Osteocyte (in vitro differentiated cells): ENCODE data around the gene PTPRD. TPM values are rescaled to one million over a fixed set of nuclear protein-coding genes. Genes with fewer than 3 reads are reported as not detected.

Experiments used
- DNase-seq: peaks from one replicate; pipeline ENCODE4 v3.0.0; 2021; ENCODE audit warnings: mixed read lengths; ENCODE audit not compliant: unreplicated experiment; ENCODE audit errors: extremely low spot score
- H3K27ac Mint-ChIP-seq: one replicate; pipeline ENCODE4 v1.8.0; 2021; ENCODE audit warnings: mild to moderate bottlenecking, mixed read lengths; ENCODE audit not compliant: unreplicated experiment
- H3K27me3 Mint-ChIP-seq: one replicate; pipeline ENCODE4 v1.8.0; 2021; ENCODE audit warnings: mixed read lengths; ENCODE audit not compliant: unreplicated experiment
- H3K36me3 Mint-ChIP-seq: one replicate; pipeline ENCODE4 v1.8.0; 2021; ENCODE audit warnings: mixed read lengths; ENCODE audit not compliant: unreplicated experiment
- H3K4me1 Mint-ChIP-seq: one replicate; pipeline ENCODE4 v1.8.0; 2021; ENCODE audit warnings: mixed read lengths; ENCODE audit not compliant: unreplicated experiment
- H3K4me3 Mint-ChIP-seq: one replicate; pipeline ENCODE4 v1.8.0; 2021; ENCODE audit warnings: mild to moderate bottlenecking, moderate library complexity, mixed read lengths; ENCODE audit not compliant: unreplicated experiment
- H3K9me3 Mint-ChIP-seq: one replicate; pipeline ENCODE4 v1.8.0; 2021; ENCODE audit warnings: mixed read lengths; ENCODE audit not compliant: unreplicated experiment
- total RNA-seq: library from RNA; stranded (reverse); gene quantifications from 2 replicates; pipeline ENCODE4 v1.2.1, GENCODE V29; 2021
- TF ChIP-seq, protein P1 (sequence below): fragments of 200-600 bp; sonication (generic); IDR thresholded peaks from 2 replicates; pipeline ENCODE4 v1.5.0; 2021; ENCODE audit warnings: antibody characterized with exemption, mild to moderate bottlenecking, moderate library complexity

The PTPRD gene
- total RNA-seq, 1 donor from 2014 or later, result 5.4 TPM

DNA sequence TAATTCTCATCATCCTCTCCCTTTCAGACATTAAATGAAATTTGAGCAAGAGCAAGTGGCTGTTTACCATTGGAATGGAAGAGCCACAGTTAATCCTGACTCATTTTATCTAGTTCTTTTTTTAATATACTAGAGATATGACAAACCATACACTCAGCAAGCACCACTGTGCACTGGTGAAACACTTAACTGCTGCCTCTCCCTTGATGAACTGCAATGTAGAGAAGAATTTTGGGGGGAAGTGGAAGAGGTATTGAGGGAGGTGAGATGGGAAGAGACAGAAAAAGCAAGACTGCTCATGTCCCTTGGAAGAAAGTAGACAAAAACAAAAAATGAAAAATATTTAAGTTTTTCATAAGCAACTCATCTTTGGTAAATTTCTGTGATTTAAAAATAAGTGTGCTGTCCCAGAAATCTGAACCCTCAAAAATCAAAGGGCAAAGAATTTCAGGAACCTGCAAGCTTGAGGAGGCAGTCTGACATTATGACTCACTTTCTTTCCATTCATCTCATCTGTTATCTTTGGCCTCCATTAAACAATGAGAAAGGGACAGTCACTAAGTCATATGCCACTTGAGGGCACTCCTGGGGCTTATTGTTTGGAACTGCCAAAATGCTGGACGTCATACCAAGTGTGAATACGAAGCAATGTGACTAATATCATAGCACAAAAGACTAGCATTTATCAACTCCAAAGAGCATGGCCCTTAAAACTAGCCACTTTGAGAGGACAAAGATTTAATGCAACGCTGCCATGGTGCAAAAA, 2246.5 kb downstream of the PTPRD start:
- no peak overlapping the region for H3K27ac Mint-ChIP-seq
- TF ChIP-seq, protein P1, sequence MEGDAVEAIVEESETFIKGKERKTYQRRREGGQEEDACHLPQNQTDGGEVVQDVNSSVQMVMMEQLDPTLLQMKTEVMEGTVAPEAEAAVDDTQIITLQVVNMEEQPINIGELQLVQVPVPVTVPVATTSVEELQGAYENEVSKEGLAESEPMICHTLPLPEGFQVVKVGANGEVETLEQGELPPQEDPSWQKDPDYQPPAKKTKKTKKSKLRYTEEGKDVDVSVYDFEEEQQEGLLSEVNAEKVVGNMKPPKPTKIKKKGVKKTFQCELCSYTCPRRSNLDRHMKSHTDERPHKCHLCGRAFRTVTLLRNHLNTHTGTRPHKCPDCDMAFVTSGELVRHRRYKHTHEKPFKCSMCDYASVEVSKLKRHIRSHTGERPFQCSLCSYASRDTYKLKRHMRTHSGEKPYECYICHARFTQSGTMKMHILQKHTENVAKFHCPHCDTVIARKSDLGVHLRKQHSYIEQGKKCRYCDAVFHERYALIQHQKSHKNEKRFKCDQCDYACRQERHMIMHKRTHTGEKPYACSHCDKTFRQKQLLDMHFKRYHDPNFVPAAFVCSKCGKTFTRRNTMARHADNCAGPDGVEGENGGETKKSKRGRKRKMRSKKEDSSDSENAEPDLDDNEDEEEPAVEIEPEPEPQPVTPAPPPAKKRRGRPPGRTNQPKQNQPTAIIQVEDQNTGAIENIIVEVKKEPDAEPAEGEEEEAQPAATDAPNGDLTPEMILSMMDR, result no peak
- H3K27me3 Mint-ChIP-seq, result no peaks in the 10 kb centered on the region
- H3K36me3 Mint-ChIP-seq, result no peaks in the 10 kb centered on the region
- peaks cover 20% of the 10 kb centered on the region for H3K4me1 Mint-ChIP-seq
- H3K4me3 Mint-ChIP-seq, result no peak overlapping the region
- no peaks in the 10 kb centered on the region for H3K9me3 Mint-ChIP-seq
- no peak for DNase-seq

DNA sequence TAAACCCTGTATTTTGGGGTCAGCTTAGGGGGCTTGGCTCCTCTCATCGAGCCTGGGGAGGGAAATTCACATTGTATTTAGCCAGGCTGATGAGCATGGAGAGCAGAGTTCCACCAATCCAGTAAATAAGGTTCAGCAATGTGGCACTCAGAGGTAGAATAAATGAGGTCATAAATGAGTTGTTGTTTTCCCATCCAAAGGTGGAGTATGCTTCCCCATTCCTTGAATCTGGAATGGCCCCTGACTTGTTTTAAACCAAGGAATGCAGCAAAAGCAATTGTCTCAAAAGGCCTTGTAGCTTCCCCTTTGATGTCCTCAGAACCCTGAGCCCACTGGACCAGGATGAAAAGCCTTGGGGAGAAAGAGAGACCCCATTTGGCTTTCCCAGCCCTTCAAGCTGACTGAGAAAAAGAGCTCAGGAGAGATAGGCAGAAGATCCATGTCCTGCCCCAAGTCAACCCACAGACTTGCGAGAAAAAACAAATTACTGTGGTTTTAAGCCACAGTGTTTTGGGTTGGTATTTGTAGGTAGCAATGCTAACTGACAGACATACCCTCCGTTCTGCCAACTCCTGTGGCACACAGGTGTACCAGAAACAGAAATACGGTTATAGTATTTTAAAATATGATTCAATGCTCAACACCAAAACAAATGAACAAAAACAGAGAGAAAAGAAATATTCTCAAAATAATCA, 2247.2 kb downstream of the PTPRD start:
- H3K27ac Mint-ChIP-seq, result peak overlapping the region; percentile 44
- no peaks in the 10 kb centered on the region for H3K9me3 Mint-ChIP-seq
- H3K27me3 Mint-ChIP-seq, result no peaks in the 10 kb centered on the region
- DNase-seq, result no peak
- TF ChIP-seq, protein P1, result no peak
- peaks cover 20% of the 10 kb centered on the region for H3K4me1 Mint-ChIP-seq
- H3K4me3 Mint-ChIP-seq, result no peak overlapping the region
- no peaks in the 10 kb centered on the region for H3K36me3 Mint-ChIP-seq

DNA sequence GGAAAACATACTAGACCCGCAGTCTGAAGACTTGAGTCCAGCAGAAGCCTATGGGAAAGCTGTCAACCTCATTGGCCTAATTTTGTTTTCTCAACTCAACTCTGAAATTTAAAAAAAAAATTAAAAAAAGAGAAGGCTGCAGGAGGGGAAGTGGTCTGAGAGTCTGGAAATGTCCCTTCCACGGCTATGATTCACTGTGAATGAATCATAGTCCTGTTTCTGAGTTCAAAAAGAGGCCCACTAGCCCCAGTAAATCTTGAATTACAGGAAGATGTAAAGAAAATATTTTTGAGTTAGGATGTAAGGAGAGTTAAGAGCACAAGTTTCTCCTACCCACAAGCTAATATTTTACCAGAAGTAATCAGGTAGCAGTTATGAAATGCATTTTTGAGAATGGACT, 2247.8 kb downstream of the PTPRD start:
- no peak overlapping the region for H3K4me3 Mint-ChIP-seq
- no peaks in the 10 kb centered on the region for H3K27me3 Mint-ChIP-seq
- H3K4me1 Mint-ChIP-seq, result peaks cover 20% of the 10 kb centered on the region
- TF ChIP-seq, protein P1, result no peak
- peak overlapping the region; percentile 44 for H3K27ac Mint-ChIP-seq
- no peaks in the 10 kb centered on the region for H3K36me3 Mint-ChIP-seq
- DNase-seq, result no peak
- H3K9me3 Mint-ChIP-seq, result no peaks in the 10 kb centered on the region

DNA sequence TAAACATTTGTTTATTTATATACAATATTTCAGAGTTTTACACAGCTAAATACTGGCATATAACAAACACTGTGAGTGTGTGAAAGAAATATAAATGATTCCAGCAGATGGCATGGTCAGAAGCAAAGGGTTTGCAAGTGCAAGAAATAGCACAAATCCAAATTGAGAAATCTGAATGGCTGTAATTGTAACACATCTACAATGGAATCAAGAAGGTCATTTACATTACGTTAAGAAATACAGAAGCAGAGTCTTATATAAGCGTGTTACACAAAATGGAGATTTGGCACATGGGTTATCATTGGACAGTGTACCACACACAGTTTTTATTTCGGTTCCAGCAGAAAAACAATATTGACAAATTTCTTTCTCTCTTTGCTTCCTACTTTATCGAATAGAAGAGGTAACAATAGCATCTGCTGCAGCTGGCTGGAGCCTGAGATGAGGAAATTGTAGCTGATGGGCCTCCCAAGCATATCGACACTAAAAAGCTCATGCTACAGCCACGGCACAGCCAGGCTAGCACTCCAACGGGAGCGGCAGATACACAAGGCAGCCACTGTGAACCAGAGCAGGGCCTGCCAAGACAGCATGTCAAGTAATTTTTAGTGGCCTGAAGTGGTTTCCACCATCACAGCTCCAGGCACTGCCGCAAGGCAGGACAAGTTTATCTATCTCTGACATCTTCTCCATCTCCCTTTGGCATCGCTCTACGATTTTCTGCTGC, 2248.6 kb downstream of the PTPRD start:
- TF ChIP-seq, protein P1, result no peak
- no peaks in the 10 kb centered on the region for H3K36me3 Mint-ChIP-seq
- H3K9me3 Mint-ChIP-seq, result no peaks in the 10 kb centered on the region
- H3K27ac Mint-ChIP-seq, result no peak overlapping the region
- DNase-seq, result no peak
- no peak overlapping the region for H3K4me3 Mint-ChIP-seq
- H3K27me3 Mint-ChIP-seq, result no peaks in the 10 kb centered on the region
- peaks cover 20% of the 10 kb centered on the region for H3K4me1 Mint-ChIP-seq

DNA sequence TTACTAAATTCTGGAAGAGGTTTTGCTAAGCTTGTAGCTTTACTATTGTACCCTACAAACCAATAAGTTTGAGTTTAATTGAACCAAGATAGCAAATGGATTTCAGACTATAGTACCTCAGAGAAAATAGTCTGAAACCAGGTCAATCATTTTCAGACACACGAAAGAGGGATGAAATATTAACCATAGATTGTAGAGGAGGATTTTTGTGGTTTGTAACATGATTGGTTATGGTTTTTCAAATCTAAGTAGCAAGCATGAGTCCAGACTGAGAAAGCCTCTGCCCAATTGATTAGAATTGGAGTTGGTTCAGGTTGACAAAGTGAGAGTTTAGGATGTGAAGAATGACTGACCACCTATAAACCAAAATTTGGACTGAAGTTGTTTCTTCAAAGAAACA, 2250.6 kb downstream of the PTPRD start:
- Mint-ChIP-seq H3K4me1 (peaks cover 20% of the 10 kb centered on the region), H3K27me3 (no peaks in the 10 kb centered on the region), H3K27ac (no peak overlapping the region), H3K9me3 (no peaks in the 10 kb centered on the region), H3K36me3 (no peaks in the 10 kb centered on the region), H3K4me3 (no peak overlapping the region)
- no peak for DNase-seq
- TF ChIP-seq, protein P1, result no peak
